ENCODE data around the gene FHIP2A.

Gene FHIP2A

GRCh38 chr10:114870486-114870885, 48.9 kb downstream of the FHIP2A start:
- Histone ChIP-seq H3F3A (ENCODE audit: control insufficient read depth, insufficient read depth) (no peaks in the 10 kb centered on the region), H3K9me3 (ENCODE audit: control insufficient read depth, insufficient read depth, low read length) (no peaks in the 10 kb centered on the region), H3K36me3 (ENCODE audit: control insufficient read depth, low read length) (no peaks in the 10 kb centered on the region), H3K9me2 (replicated peaks; ENCODE audit: control insufficient read depth, low read length) (no peaks in the 10 kb centered on the region), H4K20me1 (ENCODE audit: control insufficient read depth, insufficient read depth, low read depth, low read length) (no peaks in the 10 kb centered on the region), H3K4me1 (ENCODE audit: control insufficient read depth, low read length) (no peaks in the 10 kb centered on the region), H3K79me2 (ENCODE audit: control insufficient read depth, low read length) (no peaks in the 10 kb centered on the region), H3K27ac (ENCODE audit: low read depth, low read length) (no peak overlapping the region), H3K4me2 (ENCODE audit: low read length) (no peak overlapping the region), H3K27me3 (ENCODE audit: control insufficient read depth, low read length) (0 out of 2 replicates have a peak, but pooled peaks cover 7% of the 10 kb centered on the region), H3K4me3 (ENCODE audit: low read length) (no peak overlapping the region)
- no peak for TF ChIP-seq CTCF (IDR thresholded peaks at IDR 0.05; ENCODE audit: low read depth, low read length, poor library complexity, severe bottlenecking)
- no peak for TF ChIP-seq EZH2phosphoT487 (IDR thresholded peaks at IDR 0.05; ENCODE audit: borderline replicate concordance, low read length)

GRCh38 chr10:114871379-114871778, 49.8 kb downstream of the FHIP2A start:
- no peaks in the 10 kb centered on the region for H3K79me2 ChIP-seq (ENCODE audit: control insufficient read depth, low read length)
- H3K27me3 ChIP-seq (ENCODE audit: control insufficient read depth, low read length) = 0 out of 2 replicates have a peak, but pooled peaks cover 7% of the 10 kb centered on the region
- TF ChIP-seq CTCF (IDR thresholded peaks at IDR 0.05; ENCODE audit: low read depth, low read length, poor library complexity, severe bottlenecking) = no peak
- TF ChIP-seq EZH2phosphoT487 (IDR thresholded peaks at IDR 0.05; ENCODE audit: borderline replicate concordance, low read length) = no peak
- no peak overlapping the region for H3K4me3 ChIP-seq (ENCODE audit: low read length)
- no peaks in the 10 kb centered on the region for H3K9me2 ChIP-seq (replicated peaks; ENCODE audit: control insufficient read depth, low read length)
- no peak overlapping the region for H3K4me2 ChIP-seq (ENCODE audit: low read length)
- H4K20me1 ChIP-seq (ENCODE audit: control insufficient read depth, insufficient read depth, low read depth, low read length) = no peaks in the 10 kb centered on the region
- no peaks in the 10 kb centered on the region for H3F3A ChIP-seq (ENCODE audit: control insufficient read depth, insufficient read depth)
- no peaks in the 10 kb centered on the region for H3K36me3 ChIP-seq (ENCODE audit: control insufficient read depth, low read length)
- no peak overlapping the region for H3K27ac ChIP-seq (ENCODE audit: low read depth, low read length)
- no peaks in the 10 kb centered on the region for H3K4me1 ChIP-seq (ENCODE audit: control insufficient read depth, low read length)
- no peaks in the 10 kb centered on the region for H3K9me3 ChIP-seq (ENCODE audit: control insufficient read depth, insufficient read depth, low read length)
